ENCODE measurements around the gene MAFG. TPM values are rescaled to one million over a fixed set of nuclear protein-coding genes. Genes with fewer than 3 reads are reported as not detected.
A peak's percentile ranks its signal among the peaks of the same experiment; 100 is the strongest.

The MAFG gene
- total and polyA plus RNA-seq, 9 of the 15 experiments (the other 6 are each of a cell fraction or from before 2014, with no cell fraction given), result 1.1 to 58.1 (median 24.9) TPM

DNA sequence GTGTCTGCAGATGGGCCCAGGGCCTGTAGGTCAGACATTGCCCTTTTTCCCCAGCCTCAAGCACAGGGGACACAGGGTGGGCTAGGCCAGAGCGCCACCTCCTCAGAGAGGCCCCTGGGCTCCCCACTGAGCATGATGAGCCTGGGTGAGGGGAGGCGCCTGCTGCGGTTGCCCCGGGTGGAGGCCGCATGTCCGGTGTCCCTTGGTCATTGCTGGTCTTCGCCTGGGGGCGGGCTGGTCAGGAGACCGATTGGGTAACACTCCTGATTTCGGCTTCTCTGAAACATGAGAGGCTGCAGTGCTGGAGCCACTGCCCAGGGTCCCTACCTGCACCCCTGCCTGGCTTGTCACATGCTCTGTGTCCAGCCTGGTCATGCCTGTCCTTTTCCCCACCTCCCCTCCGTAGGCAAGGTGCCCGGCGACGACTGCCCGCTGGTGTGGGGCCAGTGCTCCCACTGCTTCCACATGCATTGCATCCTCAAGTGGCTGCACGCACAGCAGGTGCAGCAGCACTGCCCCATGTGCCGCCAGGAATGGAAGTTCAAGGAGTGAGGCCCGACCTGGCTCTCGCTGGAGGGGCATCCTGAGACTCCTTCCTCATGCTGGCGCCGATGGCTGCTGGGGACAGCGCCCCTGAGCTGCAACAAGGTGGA lies 27.9 kb downstream of the MAFG start (continued):
- TF ChIP-seq ZNF518B (CRISPR knock-in tag; IDR thresholded peaks at IDR 0.05), result no peak
- no peak for TF ChIP-seq MEF2D (tag; conservative IDR thresholded peaks at IDR 0.05; ENCODE audit: low read depth)
- no peak for TF ChIP-seq MCM7 (IDR thresholded peaks at IDR 0.05)
- no peak for TF ChIP-seq SRSF7 (optimal IDR thresholded peaks at IDR 0.05; ENCODE audit: low read depth, low read length)
- TF ChIP-seq ZNF695 (CRISPR knock-in tag; IDR thresholded peaks at IDR 0.05), result no peak
- TF ChIP-seq HIVEP1 (CRISPR knock-in tag; IDR thresholded peaks at IDR 0.05), result no peak
- no peak for TF ChIP-seq NR2C2 (CRISPR knock-in tag; IDR thresholded peaks at IDR 0.05)
- no peak for TF ChIP-seq NR2C2 (tag; IDR thresholded peaks at IDR 0.05)
- no peak for TF ChIP-seq ZNF282 (CRISPR knock-in tag; IDR thresholded peaks at IDR 0.05)
- TF ChIP-seq HEY1 (CRISPR knock-in tag; IDR thresholded peaks at IDR 0.05; ENCODE audit: borderline replicate concordance), result no peak
- no peak for TF ChIP-seq ZNF263 (CRISPR knock-in tag; IDR thresholded peaks at IDR 0.05; ENCODE audit: borderline replicate concordance)
- no peak for TF ChIP-seq STAT5A (IDR thresholded peaks at IDR 0.05; ENCODE audit: borderline replicate concordance, low read length)
- TF ChIP-seq, protein P1, sequence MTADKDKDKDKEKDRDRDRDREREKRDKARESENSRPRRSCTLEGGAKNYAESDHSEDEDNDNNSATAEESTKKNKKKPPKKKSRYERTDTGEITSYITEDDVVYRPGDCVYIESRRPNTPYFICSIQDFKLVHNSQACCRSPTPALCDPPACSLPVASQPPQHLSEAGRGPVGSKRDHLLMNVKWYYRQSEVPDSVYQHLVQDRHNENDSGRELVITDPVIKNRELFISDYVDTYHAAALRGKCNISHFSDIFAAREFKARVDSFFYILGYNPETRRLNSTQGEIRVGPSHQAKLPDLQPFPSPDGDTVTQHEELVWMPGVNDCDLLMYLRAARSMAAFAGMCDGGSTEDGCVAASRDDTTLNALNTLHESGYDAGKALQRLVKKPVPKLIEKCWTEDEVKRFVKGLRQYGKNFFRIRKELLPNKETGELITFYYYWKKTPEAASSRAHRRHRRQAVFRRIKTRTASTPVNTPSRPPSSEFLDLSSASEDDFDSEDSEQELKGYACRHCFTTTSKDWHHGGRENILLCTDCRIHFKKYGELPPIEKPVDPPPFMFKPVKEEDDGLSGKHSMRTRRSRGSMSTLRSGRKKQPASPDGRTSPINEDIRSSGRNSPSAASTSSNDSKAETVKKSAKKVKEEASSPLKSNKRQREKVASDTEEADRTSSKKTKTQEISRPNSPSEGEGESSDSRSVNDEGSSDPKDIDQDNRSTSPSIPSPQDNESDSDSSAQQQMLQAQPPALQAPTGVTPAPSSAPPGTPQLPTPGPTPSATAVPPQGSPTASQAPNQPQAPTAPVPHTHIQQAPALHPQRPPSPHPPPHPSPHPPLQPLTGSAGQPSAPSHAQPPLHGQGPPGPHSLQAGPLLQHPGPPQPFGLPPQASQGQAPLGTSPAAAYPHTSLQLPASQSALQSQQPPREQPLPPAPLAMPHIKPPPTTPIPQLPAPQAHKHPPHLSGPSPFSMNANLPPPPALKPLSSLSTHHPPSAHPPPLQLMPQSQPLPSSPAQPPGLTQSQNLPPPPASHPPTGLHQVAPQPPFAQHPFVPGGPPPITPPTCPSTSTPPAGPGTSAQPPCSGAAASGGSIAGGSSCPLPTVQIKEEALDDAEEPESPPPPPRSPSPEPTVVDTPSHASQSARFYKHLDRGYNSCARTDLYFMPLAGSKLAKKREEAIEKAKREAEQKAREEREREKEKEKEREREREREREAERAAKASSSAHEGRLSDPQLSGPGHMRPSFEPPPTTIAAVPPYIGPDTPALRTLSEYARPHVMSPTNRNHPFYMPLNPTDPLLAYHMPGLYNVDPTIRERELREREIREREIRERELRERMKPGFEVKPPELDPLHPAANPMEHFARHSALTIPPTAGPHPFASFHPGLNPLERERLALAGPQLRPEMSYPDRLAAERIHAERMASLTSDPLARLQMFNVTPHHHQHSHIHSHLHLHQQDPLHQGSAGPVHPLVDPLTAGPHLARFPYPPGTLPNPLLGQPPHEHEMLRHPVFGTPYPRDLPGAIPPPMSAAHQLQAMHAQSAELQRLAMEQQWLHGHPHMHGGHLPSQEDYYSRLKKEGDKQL (CRISPR knock-in tag; IDR thresholded peaks at IDR 0.05; ENCODE audit: borderline replicate concordance), result no peak
- peak; percentile 88 for TF ChIP-seq POLR2G (IDR thresholded peaks at IDR 0.05; ENCODE audit: low read depth, low read length)
- TF ChIP-seq MCM2 (IDR thresholded peaks at IDR 0.05; ENCODE audit: low read depth), result no peak
- no peak for TF ChIP-seq FOXA3 (CRISPR knock-in tag; conservative IDR thresholded peaks at IDR 0.05 in 1 of 2, IDR thresholded peaks at IDR 0.05 in 1 of 2)
- TF ChIP-seq, protein P2, sequence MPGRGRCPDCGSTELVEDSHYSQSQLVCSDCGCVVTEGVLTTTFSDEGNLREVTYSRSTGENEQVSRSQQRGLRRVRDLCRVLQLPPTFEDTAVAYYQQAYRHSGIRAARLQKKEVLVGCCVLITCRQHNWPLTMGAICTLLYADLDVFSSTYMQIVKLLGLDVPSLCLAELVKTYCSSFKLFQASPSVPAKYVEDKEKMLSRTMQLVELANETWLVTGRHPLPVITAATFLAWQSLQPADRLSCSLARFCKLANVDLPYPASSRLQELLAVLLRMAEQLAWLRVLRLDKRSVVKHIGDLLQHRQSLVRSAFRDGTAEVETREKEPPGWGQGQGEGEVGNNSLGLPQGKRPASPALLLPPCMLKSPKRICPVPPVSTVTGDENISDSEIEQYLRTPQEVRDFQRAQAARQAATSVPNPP (IDR thresholded peaks at IDR 0.05; ENCODE audit: borderline replicate concordance, insufficient read depth, insufficient read length), result no peak
- peak; percentile 23 for TF ChIP-seq SNRNP70 (optimal IDR thresholded peaks at IDR 0.05; ENCODE audit: low read depth, low read length)
- TF ChIP-seq ZNF780A (CRISPR knock-in tag; IDR thresholded peaks at IDR 0.05), result no peak
